Stimulated activated CD8-positive, alpha-beta memory T cell treated with anti-CD3 and anti-CD28 coated beads, Interleukin-15, amount 100 ng/mL, for 4 hours (primary cell): ENCODE measurements around the gene TTLL11.

Experiments
- DNase-seq, 2 donors: peaks; one replicate each; pipeline ENCODE4 v3.0.0-alpha.2; 2020; ENCODE audit warnings: low read depth in 2 of 2

Gene TTLL11

GRCh38 chr9:121786998-121787422 lies 306.1 kb downstream of the TTLL11 start:
- DNase-seq: no peak

- DNase-seq: no peak
These were observed 306.6 kb downstream of the TTLL11 start for GRCh38 chr9:121786543-121786948.

GRCh38 chr9:121785673-121786542 lies 307.2 kb downstream of the TTLL11 start:
- no peak for DNase-seq

- DNase-seq: no peak
These were observed 308.2 kb downstream of the TTLL11 start for GRCh38 chr9:121784731-121785411.

- DNase-seq: no peak
These were observed 309.3 kb downstream of the TTLL11 start for GRCh38 chr9:121783521-121784507.

GRCh38 chr9:121783111-121783510 lies 310.0 kb downstream of the TTLL11 start:
- DNase-seq: no peak

GRCh38 chr9:121782514-121783110 lies 310.5 kb downstream of the TTLL11 start:
- DNase-seq: no peak

GRCh38 chr9:121781701-121782464 lies 311.2 kb downstream of the TTLL11 start:
- DNase-seq: no peak

- no peak for DNase-seq
These were observed 312.0 kb downstream of the TTLL11 start for GRCh38 chr9:121781145-121781548.

GRCh38 chr9:121780177-121781040 lies 312.7 kb downstream of the TTLL11 start:
- no peak for DNase-seq

- no peak for DNase-seq
These were observed 313.6 kb downstream of the TTLL11 start for GRCh38 chr9:121779381-121780117.

- no peak for DNase-seq
These were observed 314.6 kb downstream of the TTLL11 start for GRCh38 chr9:121778252-121779225.

GRCh38 chr9:121776739-121777637 lies 316.1 kb downstream of the TTLL11 start:
- no peak for DNase-seq

GRCh38 chr9:121776001-121776738 lies 316.9 kb downstream of the TTLL11 start:
- DNase-seq: no peak

- no peak for DNase-seq
These were observed 318.1 kb downstream of the TTLL11 start for GRCh38 chr9:121774715-121775613.
